ENCODE data around the gene COX10.

Gene COX10

GRCh38 chr17:14060706-14061105 is 8.6 kb upstream of the COX10 start:
- no peaks in the 10 kb centered on the region for H3K27me3 ChIP-seq (ENCODE audit: low read depth, low read length)
- TF ChIP-seq EZH2phosphoT487 (IDR thresholded peaks at IDR 0.05; ENCODE audit: low read depth) (no peak), CTCF (IDR thresholded peaks at IDR 0.05; ENCODE audit: low read depth, low read length) (no peak)
- no peak overlapping the region for H3K27ac ChIP-seq (ENCODE audit: low read length)
- no peak overlapping the region for H2AFZ ChIP-seq (ENCODE audit: low read depth, low read length)
- H3K36me3 ChIP-seq (replicated peaks; ENCODE audit: low read depth, low read length): peaks cover 22% of the 10 kb centered on the region
- no peak overlapping the region for H3K4me3 ChIP-seq (ENCODE audit: low read length)
- H3K4me1 ChIP-seq (ENCODE audit: low read length): no peaks in the 10 kb centered on the region
- no peaks in the 10 kb centered on the region for H3K9me3 ChIP-seq (ENCODE audit: insufficient read depth, low read length)
- H3K79me2 ChIP-seq (ENCODE audit: low read length): peaks cover 11% of the 10 kb centered on the region
- H3K4me2 ChIP-seq (ENCODE audit: low read length): no peak overlapping the region
- H3K9ac ChIP-seq (ENCODE audit: low read length): no peak overlapping the region
- no peaks in the 10 kb centered on the region for H4K20me1 ChIP-seq (ENCODE audit: insufficient read depth, low read length)

GRCh38 chr17:14061666-14062560 is 7.4 kb upstream of the COX10 start:
- no peaks in the 10 kb centered on the region for H3K4me1 ChIP-seq (ENCODE audit: low read length)
- H3K4me3 ChIP-seq (ENCODE audit: low read length): no peak overlapping the region
- H3K36me3 ChIP-seq (replicated peaks; ENCODE audit: low read depth, low read length): peaks cover 18% of the 10 kb centered on the region
- TF ChIP-seq CTCF (IDR thresholded peaks at IDR 0.05; ENCODE audit: low read depth, low read length): no peak
- no peak for TF ChIP-seq EZH2phosphoT487 (IDR thresholded peaks at IDR 0.05; ENCODE audit: low read depth)
- peaks cover 19% of the 10 kb centered on the region for H3K79me2 ChIP-seq (ENCODE audit: low read length)
- no peak overlapping the region for H3K9ac ChIP-seq (ENCODE audit: low read length)
- no peaks in the 10 kb centered on the region for H3K27me3 ChIP-seq (ENCODE audit: low read depth, low read length)
- H3K27ac ChIP-seq (ENCODE audit: low read length): no peak overlapping the region
- no peaks in the 10 kb centered on the region for H4K20me1 ChIP-seq (ENCODE audit: insufficient read depth, low read length)
- no peak overlapping the region for H2AFZ ChIP-seq (ENCODE audit: low read depth, low read length)
- no peak overlapping the region for H3K4me2 ChIP-seq (ENCODE audit: low read length)
- H3K9me3 ChIP-seq (ENCODE audit: insufficient read depth, low read length): no peaks in the 10 kb centered on the region

GRCh38 chr17:14067347-14067746 is 2.0 kb upstream of the COX10 start:
- Histone ChIP-seq H3K79me2 (ENCODE audit: low read length) (peaks cover 69% of the 10 kb centered on the region), H4K20me1 (ENCODE audit: insufficient read depth, low read length) (no peaks in the 10 kb centered on the region), H3K4me1 (ENCODE audit: low read length) (peaks cover 15% of the 10 kb centered on the region), H2AFZ (ENCODE audit: low read depth, low read length) (no peak overlapping the region), H3K27me3 (ENCODE audit: low read depth, low read length) (no peaks in the 10 kb centered on the region), H3K9me3 (ENCODE audit: insufficient read depth, low read length) (no peaks in the 10 kb centered on the region), H3K27ac (ENCODE audit: low read length) (no peak overlapping the region), H3K9ac (ENCODE audit: low read length) (no peak overlapping the region), H3K4me3 (ENCODE audit: low read length) (no peak overlapping the region), H3K4me2 (ENCODE audit: low read length) (no peak overlapping the region), H3K36me3 (replicated peaks; ENCODE audit: low read depth, low read length) (peaks cover 20% of the 10 kb centered on the region)
- TF ChIP-seq CTCF (IDR thresholded peaks at IDR 0.05; ENCODE audit: low read depth, low read length): no peak
- no peak for TF ChIP-seq EZH2phosphoT487 (IDR thresholded peaks at IDR 0.05; ENCODE audit: low read depth)

- peak overlapping the region; percentile 92 for H3K4me3 ChIP-seq (ENCODE audit: low read length)
- peaks cover 81% of the 10 kb centered on the region for H3K79me2 ChIP-seq (ENCODE audit: low read length)
- peak overlapping the region; percentile 74 for H3K9ac ChIP-seq (ENCODE audit: low read length)
- peaks cover 15% of the 10 kb centered on the region for H3K4me1 ChIP-seq (ENCODE audit: low read length)
- TF ChIP-seq CTCF (IDR thresholded peaks at IDR 0.05; ENCODE audit: low read depth, low read length) (no peak), EZH2phosphoT487 (IDR thresholded peaks at IDR 0.05; ENCODE audit: low read depth) (no peak)
- no peaks in the 10 kb centered on the region for H3K9me3 ChIP-seq (ENCODE audit: insufficient read depth, low read length)
- H4K20me1 ChIP-seq (ENCODE audit: insufficient read depth, low read length): no peaks in the 10 kb centered on the region
- peak overlapping the region; percentile 52; the same call in 1 of the 2 replicates for H2AFZ ChIP-seq (ENCODE audit: low read depth, low read length)
- no peaks in the 10 kb centered on the region for H3K27me3 ChIP-seq (ENCODE audit: low read depth, low read length)
- peaks cover 20% of the 10 kb centered on the region for H3K36me3 ChIP-seq (replicated peaks; ENCODE audit: low read depth, low read length)
- peak overlapping the region; percentile 88 for H3K4me2 ChIP-seq (ENCODE audit: low read length)
- H3K27ac ChIP-seq (ENCODE audit: low read length): no peak overlapping the region
These were observed 608 bp upstream of the COX10 start for GRCh38 chr17:14068542-14069250.

Data from OCI-LY3 (cell line).